PC-9 (cell line): ENCODE measurements around the gene PXDN.

ENCODE experiments used
- EZH2 ChIP-seq: fragments of 200-600 bp; sonication (generic); IDR thresholded peaks from 2 replicates; pipeline ENCODE4 v1.8.0; 2017; ENCODE audit warnings: antibody characterized with exemption, low read depth
- TF ChIP-seq, protein P1 (sequence below): fragments of 200-600 bp; sonication (generic); conservative IDR thresholded peaks from 2 replicates; pipeline ENCODE4 v1.6.1; 2017; ENCODE audit warnings: mixed run types, antibody characterized with exemption, mild to moderate bottlenecking, moderate library complexity

- TF ChIP-seq, protein P1, sequence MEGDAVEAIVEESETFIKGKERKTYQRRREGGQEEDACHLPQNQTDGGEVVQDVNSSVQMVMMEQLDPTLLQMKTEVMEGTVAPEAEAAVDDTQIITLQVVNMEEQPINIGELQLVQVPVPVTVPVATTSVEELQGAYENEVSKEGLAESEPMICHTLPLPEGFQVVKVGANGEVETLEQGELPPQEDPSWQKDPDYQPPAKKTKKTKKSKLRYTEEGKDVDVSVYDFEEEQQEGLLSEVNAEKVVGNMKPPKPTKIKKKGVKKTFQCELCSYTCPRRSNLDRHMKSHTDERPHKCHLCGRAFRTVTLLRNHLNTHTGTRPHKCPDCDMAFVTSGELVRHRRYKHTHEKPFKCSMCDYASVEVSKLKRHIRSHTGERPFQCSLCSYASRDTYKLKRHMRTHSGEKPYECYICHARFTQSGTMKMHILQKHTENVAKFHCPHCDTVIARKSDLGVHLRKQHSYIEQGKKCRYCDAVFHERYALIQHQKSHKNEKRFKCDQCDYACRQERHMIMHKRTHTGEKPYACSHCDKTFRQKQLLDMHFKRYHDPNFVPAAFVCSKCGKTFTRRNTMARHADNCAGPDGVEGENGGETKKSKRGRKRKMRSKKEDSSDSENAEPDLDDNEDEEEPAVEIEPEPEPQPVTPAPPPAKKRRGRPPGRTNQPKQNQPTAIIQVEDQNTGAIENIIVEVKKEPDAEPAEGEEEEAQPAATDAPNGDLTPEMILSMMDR = no peak
- TF ChIP-seq EZH2 = no peak
Measured at GRCh38 chr2:1707771-1708418, 36.4 kb downstream of the PXDN start.
